GM12873 (cell line): ENCODE data around the gene EDEM1.

Experiments used
- CTCF ChIP-seq: IDR thresholded peaks from 2 replicates; pipeline ENCODE4 v1.5.1; 2012; ENCODE audit warnings: low read depth, mild to moderate bottlenecking, moderate library complexity, low read length, control low read depth; ENCODE audit not compliant: insufficient read depth; ENCODE audit errors: missing control alignments

Gene EDEM1

GRCh38 chr3:5162102-5162501 lies 25.4 kb upstream of the EDEM1 start:
- TF ChIP-seq CTCF: no peak

- no peak for TF ChIP-seq CTCF
Measured at GRCh38 chr3:5165698-5166097, 21.8 kb upstream of the EDEM1 start.

- no peak for TF ChIP-seq CTCF
Measured at GRCh38 chr3:5166846-5167245, 20.7 kb upstream of the EDEM1 start.

GRCh38 chr3:5168110-5168509 lies 19.4 kb upstream of the EDEM1 start:
- no peak for TF ChIP-seq CTCF

- no peak for TF ChIP-seq CTCF
Measured at GRCh38 chr3:5169807-5170206, 17.7 kb upstream of the EDEM1 start.

GRCh38 chr3:5170975-5171374 lies 16.5 kb upstream of the EDEM1 start:
- TF ChIP-seq CTCF: no peak

GRCh38 chr3:5172018-5172417 lies 15.5 kb upstream of the EDEM1 start:
- TF ChIP-seq CTCF: no peak
